Prostate gland (tissue), 2 donors: Measurements from ENCODE around the gene AMOTL1.

Experiments
- CTCF ChIP-seq, 4 experiments: fragments of 200-600 bp in 2 of 4; fragments of 450-650 bp in 2 of 4; sonication (generic) in 2 of 4; IDR thresholded peaks; 1 replicate in 3 of 4; 2 replicates in 1 of 4; pipeline ENCODE4 v1.5.1; 2016 to 2019; ENCODE audit warnings: antibody characterized with exemption in 4 of 4, mild to moderate bottlenecking in 2 of 4, moderate library complexity in 2 of 4
- POLR2A ChIP-seq: fragments of 450-650 bp; IDR thresholded peaks from one replicate; pipeline ENCODE4 v1.6.1; 2016; ENCODE audit warnings: antibody characterized with exemption, mild to moderate bottlenecking
- POLR2AphosphoS5 ChIP-seq: sonication (generic); formaldehyde crosslinking; IDR thresholded peaks from one replicate; pipeline ENCODE4 v1.6.1; 2017; ENCODE audit warnings: antibody characterized with exemption

GRCh38 chr11:94868468-94868867 lies 100.3 kb downstream of the AMOTL1 start:
- TF ChIP-seq CTCF (IDR thresholded peaks at IDR 0.05) (no peak), POLR2AphosphoS5 (no peak), POLR2A (no peak)
